ENCODE results near the gene MARCKSL1. TPM values are rescaled to one million over a fixed set of nuclear protein-coding genes. Genes with fewer than 3 reads are reported as not detected.
A peak's percentile ranks its signal among the peaks of the same experiment; 100 is the strongest.
"Not testable (repeated sequence)": the region's sequence is repeated elsewhere in the genome, so short reads cannot be mapped to it uniquely, and the experiment has no call there.

The MARCKSL1 gene, protein sequence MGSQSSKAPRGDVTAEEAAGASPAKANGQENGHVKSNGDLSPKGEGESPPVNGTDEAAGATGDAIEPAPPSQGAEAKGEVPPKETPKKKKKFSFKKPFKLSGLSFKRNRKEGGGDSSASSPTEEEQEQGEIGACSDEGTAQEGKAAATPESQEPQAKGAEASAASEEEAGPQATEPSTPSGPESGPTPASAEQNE
- total RNA-seq = 101 and 118 TPM in 2 replicates

DNA sequence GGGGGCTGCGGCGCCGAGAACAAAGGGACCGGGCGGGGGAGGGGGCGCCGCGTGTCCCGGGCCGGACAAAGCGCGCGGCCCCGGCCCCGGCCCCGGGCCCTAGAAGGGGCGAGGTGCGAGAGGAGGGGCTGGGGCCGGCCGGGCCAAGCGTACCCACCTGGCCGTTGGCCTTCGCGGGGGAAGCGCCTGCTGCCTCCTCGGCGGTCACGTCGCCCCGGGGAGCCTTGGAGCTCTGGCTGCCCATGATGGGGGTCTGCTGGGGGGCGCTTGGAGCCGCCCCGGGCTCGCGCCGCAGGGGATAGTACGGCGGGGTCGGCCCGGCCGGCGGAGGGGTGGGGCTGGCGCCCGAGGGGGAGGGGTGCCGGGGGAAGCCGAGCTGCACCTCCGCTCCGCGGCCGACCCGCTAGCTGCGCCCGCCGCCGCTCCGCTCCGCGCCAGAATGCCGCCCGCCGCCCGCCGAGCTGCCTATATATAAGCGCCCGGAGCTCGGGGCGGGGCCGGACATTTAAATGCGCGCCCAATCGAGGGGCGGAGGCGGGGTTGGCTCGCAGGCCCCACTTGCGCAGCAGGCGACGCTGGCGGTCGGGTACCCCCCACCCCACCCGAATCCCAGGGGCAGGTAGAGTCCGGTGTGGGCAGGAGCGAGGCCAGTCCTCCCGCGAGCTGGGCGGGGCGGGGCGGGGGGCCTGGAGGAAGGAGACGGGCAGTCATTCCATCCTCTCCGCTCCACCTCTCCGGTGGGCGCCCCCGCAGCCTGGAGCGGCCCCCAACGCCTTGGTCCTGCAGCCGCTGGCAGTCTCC is at the start of gene MARCKSL1:
TSS of gene MARCKSL1 (minus strand) at position 444 of the 801 bp plus-strand sequence. CDS start at position 244, 200 bp downstream.
- peak; percentile 76 to 85 for DNase-seq (ENCODE audit: low read depth in 2 of 2)

DNA sequence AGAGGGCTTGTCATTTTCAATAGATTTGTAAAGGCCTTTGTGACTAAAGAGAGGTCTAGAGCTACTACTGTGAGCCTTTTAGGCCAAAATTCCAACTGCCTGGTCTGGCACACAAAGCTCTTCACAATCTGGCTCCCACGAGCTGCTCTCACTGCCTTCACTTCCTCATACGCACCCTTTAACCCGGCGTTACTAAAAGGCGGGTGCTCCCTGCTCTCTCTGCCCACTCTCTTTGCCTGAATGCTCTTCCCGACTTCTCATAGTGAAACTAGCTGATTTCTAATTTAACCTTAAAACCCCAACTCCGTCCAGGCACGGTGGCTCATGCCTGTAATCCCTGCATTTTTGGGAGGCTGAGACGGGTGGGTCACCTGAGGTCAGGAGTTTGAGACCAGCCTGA is 44.0 kb upstream of the MARCKSL1 start:
- DNase-seq (ENCODE audit: low read depth in 2 of 2) = no peak

DNA sequence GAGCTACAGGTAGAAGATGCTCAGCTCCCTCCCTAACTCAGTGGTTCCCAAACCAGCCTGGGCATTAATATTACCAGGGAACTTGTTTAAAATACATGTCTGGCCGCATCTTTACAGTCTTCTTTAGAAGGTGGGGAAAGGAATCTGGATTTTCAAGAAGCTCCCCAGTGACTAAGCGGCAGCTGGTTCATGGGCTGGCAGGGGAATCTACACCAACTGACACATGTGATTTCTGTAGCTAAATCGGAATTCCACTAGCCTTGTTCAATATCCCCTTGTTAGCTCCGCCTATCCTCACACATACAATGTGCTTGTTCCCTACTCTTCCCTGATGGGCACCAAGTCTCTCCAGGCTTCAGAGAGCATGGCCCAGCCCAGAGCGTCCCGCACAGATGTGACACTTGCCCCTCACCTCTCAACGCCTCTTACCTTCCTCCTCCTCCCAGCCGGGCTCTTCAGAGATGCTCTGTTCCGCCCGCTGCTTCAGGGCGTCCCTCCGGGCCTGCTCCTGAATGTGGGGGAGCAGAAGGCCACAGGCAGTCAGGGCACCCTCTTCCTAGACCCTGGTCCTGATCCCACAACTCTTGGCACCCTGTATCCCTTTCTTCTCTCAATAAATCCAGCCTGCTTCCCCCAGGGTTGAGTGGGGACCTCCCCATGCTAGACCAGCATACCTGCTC is 41.6 kb upstream of the MARCKSL1 start:
- DNase-seq (ENCODE audit: low read depth in 2 of 2) = no peak

DNA sequence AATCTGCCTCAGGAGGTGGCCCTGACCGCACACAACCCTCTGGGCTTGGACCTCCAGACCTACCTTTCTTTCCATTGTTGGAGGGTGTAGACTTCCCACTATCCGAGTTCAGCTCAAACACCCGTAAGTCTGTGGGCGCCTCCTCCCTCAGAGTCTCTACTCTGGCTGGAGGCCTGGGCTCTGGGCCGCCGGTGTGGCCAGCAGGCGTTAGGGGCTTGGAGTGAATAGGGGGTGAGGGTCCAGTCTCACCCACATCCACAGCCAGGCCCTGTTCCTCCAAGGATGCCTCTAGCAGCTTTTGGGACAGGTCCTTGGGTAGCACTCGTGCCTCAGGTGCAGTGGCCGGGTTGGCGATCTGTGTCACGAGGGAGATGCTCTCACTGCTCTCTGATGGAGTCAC is 40.2 kb upstream of the MARCKSL1 start:
- DNase-seq (ENCODE audit: low read depth in 2 of 2) = no peak

DNA sequence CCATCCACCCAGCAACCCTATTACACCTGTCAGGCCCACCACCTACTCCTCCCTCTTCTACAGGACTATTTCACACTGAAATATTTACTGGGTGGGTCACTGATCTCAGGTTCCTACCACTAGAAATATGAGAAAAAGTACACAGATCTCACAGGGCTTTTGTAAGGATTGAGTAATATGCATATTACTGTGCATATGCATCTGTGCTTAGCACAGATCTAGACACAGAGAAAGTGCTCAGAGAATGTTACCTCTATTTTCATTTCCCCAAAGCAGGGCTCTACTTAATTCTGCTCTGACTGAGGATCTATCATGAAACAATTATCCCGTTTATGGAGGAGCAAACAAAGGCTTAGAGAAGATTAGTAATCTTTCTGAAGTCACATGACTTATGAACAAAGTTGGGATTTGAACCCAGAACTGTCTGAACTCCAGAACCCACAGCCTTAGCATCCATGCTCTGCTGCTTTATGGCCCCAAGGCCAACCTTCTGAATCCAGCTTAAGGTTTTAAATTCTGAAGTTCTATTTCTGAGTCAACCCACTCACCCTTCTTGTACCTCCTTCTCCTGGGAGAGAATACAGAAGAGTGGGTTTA is 38.1 kb upstream of the MARCKSL1 start:
- no peak for DNase-seq (ENCODE audit: low read depth in 2 of 2)

DNA sequence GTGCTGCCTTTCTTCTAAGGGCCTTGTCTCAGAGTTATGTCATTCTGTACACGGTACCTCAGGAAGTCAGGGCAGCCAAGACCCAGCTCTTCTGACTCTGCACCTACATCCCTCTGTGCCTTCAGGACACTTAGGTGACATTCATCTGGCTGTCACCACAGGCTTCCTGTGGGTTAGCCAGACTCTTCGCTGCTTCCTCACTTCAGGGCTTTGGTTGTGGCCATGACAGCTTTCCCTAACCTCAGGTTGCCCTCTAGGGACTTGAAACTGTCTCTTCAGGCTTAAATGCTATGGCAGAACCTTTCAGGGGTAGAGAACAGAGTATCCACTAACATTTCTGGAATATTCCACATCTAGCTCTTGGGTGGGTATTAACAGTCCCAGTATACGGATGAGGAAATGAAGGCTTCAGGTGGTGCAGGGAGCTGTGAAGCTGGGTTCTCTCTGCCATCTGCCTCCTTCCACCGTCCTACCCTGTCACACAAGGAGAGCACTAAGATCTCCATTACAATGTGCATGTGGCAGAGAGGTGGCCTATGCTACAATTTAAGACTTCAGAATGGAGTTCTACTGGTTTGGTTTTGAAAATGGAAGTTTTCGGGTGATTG is 36.2 kb upstream of the MARCKSL1 start:
- DNase-seq (ENCODE audit: low read depth in 2 of 2) = peak in 1 of 2 donors; percentile 21

DNA sequence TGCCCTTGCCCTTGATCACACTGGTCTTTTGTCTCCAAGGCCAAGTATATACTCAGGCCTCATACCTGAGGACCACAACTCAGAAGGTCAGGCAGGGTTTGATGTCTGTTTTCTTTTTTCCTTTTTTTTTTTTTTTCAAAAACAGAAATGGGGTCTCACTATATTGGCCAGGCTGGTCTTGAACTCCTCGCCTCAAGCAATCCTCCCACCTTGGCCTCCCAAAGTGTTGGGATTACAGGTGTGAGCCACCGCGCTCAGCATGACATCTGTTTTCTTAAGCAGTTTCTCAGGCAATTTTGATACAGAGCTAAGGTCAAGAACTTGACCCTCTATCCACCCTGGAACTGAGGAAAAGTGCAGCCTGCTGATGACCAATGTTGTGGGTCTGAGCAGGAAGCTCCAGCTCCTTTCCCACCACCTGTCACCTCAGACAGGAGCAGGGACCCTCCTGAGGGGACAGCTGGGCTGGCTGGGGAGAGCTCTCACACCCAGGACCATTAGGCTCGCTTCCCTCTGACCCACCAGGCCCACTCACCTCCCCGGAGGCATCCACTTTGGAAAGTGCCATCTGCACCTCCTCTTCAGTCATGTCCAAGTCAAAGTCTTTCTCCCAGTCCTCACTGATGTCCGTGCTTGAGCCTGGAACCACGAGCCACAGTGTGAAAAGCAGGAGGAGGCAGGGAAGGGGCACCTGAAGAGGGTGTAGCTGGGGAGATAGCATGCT is 32.0 kb upstream of the MARCKSL1 start:
- no peak for DNase-seq (ENCODE audit: low read depth in 2 of 2)

DNA sequence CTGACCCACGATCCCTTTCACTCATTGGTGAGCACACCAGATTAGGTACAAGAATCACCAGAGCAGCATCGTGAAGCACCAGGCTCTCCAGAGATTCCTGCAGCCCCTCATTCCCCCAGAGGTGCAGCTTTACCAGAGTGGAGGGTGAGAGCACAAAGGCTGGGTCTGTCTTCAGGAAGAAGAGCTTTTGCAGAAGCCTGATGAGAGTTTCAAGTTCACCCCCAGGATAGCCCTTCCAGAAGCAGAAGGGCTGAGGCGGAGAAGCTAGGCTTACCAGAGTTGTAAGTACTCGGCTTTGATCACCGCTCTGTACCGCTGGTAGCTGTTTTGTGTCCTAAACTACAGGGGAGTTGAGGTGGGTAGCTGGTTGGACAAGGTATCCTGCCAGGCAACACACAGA is 29.4 kb upstream of the MARCKSL1 start:
- no peak for DNase-seq (ENCODE audit: low read depth in 2 of 2)

DNA sequence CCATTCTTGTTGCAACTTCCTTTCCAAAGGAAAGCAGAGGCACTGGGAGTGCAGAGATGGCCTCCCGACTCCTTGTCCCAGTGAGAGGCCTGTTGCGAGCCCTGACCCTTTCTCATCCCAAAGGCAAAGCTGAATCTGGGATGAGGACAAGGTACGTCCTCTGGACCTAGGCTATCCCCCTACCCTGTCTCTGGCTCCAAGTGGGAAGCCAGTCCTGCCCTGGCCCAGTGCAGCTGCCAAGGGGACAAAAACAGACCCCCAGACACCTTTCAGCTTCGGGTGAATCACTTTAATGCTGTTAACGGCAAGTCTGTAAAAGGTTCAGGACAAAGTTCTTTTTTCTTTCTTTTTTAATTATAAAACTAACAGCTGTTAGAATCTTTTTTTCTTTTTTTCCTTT is 28.8 kb upstream of the MARCKSL1 start:
- DNase-seq (ENCODE audit: low read depth in 2 of 2) = no peak

DNA sequence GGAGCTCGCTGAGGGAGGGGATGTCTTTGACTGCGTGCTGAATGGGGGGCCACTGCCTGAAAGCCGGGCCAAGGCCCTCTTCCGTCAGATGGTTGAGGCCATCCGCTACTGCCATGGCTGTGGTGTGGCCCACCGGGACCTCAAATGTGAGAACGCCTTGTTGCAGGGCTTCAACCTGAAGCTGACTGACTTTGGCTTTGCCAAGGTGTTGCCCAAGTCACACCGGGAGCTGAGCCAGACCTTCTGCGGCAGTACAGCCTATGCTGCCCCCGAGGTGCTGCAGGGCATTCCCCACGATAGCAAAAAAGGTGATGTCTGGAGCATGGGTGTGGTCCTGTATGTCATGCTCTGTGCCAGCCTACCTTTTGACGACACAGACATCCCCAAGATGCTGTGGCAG is 27.7 kb upstream of the MARCKSL1 start:
- DNase-seq (ENCODE audit: low read depth in 2 of 2) = no peak

DNA sequence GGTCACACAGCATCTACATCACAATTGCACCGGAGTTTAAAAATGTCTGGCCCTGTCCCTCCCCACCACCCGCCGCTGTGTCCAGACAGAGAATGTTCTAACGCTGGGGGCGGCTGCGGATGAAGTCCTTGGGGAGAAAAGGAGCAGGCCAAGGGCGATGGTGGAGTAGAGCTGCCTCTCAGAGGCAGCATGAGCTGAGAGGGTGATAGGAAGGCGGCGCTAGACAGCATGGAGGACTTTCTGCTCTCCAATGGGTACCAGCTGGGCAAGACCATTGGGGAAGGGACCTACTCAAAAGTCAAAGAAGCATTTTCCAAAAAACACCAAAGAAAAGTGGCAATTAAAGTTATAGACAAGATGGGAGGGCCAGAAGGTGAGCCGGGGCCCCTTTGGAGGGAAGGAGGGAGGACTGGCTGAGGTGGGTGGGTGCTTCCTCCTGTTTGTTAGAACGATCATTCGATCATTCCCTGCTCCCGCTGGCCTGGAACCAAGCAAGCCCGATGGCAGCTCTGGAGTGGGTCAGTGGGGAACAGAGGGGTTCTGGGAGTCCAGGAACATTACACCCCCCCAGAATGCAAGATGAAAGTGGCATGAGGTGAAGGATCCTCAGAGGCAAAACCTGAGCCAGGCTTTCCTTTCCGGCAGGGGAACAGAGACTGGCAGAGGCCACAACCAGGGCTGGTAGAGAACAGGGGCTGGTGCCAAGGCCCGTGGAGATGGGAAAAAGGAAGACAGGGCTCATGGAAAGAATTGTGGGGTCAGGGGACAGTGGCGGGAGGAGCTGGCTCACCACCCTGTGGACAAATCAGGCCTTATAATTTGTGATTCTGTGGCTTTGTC is 26.7 kb upstream of the MARCKSL1 start, which contains the start of the genes FAM229A and TSSK3:
TSS of gene FAM229A (minus strand) at position 12 of the 840 bp plus-strand sequence. CDS start 394 bp downstream, outside the sequence.
TSS of gene TSSK3 (plus strand) at position 66 of the 840 bp plus-strand sequence. CDS start at position 229, 163 bp downstream.
- DNase-seq (ENCODE audit: low read depth in 2 of 2) = peak in 1 of 2 donors; percentile 29

DNA sequence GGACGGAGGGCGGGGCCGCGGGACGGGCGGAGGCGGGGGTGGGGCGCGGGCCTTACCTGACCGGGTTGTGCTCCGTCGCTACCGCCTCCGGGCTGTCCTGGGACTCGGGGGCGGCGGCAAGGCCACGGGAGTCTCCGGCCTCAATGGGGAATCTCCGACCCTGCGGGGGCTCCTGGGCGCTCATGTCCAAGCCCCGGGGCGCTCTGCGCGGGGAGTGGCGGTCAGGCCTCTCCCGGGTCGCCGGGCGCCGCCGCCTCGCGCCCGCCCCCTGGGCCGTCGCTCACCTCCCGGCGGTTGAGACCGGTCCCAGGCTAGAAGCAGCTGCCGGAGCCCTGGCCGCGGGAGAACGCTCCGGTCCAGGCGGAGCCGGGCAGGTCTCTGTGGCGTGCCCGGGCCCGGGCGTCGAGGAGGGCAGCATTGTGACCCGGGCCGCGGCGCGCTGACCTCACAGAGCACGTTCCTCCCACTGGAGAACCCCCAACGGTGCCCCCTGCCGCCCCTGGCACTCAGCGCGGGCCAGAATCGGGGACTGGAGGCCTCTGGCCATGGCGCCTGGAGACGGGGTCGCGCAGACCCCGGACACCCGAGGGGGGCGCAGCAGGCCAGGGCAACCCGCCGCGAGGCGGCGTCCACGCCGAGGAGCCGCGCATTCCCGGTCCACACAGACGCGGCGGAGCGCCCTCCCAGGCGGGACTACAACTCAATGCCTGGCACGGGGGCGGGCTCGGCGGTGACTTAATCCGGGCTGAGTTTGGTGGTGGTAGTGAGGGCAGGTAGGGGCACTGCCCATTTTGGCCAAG is 25.8 kb upstream of the MARCKSL1 start:
- DNase-seq (ENCODE audit: low read depth in 2 of 2) = peak; percentile 44 to 60

DNA sequence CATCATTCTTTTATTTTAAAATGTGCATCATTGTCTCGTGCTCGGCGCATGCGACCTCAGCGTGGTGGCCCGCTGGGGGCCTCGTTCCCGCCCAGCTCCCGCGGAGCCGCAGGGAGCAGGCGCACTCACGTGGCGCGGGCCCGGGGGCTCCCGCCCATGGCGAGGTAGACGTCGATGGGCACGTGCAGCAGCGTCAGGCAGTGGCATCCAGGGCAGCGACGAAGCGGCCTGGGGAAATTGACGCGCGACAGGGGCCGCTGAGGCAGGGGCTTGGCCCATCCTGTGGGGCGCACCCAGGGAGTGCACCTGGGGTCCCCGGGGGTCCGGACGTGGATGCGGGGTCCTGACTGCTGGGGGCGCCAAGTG is 25.3 kb upstream of the MARCKSL1 start:
- no peak for DNase-seq (ENCODE audit: low read depth in 2 of 2)

DNA sequence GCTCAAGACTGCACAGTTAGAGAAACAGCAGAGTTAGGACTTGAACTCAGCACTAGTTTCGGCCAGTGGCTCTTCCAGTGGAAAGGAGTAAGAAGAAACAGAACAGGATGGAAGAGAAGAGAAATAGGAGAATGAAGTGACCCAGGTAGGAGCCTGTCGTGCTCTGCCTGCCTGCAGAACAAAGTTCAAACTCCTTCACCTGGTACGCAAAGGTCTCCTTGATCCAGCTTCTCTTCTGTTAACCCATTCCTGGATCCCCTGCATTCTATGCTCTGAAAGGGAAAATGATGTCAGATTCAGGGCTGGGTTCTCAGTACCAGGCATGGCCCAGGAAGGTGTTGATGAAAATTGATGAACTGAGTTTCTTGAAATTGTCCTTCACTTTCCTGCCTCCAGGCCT is 22.4 kb upstream of the MARCKSL1 start:
- DNase-seq (ENCODE audit: low read depth in 2 of 2) = no peak

DNA sequence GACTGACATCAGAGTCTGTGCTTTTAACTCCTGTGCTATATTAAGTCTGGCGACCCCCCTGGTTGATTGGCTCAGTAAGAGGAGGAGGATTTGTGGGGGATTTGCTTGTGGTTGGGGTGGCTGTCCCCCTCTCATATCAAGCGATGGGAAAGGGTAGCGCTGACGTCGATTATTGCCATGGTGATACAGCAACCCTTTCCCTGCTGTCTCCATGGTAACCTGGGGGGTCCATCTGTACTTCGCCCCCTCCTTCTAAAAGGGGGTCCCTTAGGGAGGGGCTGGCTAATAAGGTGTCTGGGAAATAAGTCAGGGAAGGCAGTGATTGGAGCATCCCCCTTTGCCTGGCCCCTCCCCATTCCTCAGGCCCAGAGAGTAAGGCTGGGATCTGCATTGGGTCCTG is 21.6 kb upstream of the MARCKSL1 start:
- no peak for DNase-seq (ENCODE audit: low read depth in 2 of 2)

DNA sequence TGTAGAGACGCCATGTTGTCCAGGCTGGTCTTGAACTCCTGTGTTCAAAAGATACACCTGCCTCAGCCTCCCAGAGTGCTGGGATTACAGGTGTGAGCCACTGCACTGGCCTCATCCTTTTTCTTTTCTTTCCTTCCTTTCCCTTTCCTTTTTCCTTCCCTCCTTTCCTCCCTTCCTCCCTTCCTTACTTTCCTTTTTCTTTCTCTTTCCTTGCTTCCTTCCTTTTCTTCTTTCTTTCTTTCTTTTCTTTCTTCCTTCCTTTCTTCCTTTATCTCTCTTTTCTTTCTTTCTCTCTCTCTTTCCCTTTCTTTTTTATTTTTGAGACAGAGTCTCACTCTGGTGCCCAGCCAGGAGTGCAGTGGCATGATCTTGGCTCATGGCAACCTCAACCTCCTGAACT is 20.4 kb upstream of the MARCKSL1 start:
- DNase-seq (ENCODE audit: low read depth in 2 of 2) = no peak

DNA sequence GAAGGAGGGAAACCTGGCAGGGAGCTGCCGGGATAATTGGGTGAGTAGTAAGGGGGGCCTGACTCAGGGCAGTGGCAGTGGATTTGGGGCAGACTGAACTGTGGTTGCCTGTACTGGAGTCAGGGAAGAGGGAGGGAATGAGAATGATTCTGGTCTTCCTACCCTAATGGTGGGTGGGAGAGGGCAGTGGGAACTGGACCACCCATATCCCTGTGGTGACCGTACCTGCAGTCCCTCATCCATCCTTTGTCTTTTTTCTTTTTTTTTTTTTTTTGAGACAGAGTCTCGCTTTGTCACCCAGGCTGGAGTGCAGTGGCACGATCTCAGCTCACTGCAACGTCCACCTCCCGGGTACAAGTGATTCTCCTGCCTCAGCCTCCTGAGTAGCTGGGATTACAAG is 19.7 kb upstream of the MARCKSL1 start:
- DNase-seq (ENCODE audit: low read depth in 2 of 2) = not testable (repeated sequence)

DNA sequence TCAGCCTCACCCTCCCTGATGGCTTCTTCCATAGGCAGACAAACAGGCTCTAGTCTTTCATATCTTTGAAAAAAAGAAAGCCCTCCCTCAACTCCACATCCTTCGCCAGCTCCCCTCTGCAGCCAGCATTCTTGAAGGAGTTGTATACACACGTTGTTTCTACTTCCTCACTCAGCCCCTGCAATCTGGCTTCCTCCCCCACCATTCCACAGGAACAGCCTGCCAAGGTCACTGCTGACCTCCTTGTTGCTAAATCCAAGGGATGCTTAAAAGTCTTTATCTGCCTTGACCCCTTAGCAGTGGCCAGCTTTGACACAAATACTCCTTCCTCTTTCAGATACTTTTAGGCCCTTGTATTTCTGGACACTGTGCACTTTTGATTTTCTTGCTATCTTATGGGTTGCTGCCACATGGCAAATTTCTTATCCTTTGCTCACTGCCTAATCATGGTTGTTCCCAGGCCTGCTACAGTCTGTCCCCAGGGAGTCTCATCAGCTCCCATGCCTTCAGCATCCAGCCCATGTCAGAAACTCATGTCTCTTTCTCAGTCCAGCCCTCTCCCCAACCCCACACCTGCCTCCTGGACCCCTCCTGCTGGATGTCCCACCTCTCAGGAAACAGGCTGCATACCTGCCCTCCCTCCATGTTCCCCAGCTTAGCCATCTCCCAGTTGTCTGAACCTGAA is 18.0 kb upstream of the MARCKSL1 start:
- no peak for DNase-seq (ENCODE audit: low read depth in 2 of 2)
